UCSD-AML1 (cell line): Measurements from ENCODE around the gene LSM10.

Experiments
- DNase-seq: peaks from one replicate; lab custom pipeline; 2025; ENCODE audit not compliant: unreplicated experiment; lab: John Stamatoyannopoulos, UW

Gene LSM10

GRCh38 chr1:36385410-36386264 is 12.1 kb downstream of the LSM10 start, which contains the start of gene STK40:
Gene STK40 (minus strand): TSS chr1:36385924. CDS start chr1:36361332, 24,592 bp downstream.
- peak; percentile 97 for DNase-seq

GRCh38 chr1:36384542-36385409 is 12.9 kb downstream of the LSM10 start:
- peak; percentile 70 for DNase-seq

DNA sequence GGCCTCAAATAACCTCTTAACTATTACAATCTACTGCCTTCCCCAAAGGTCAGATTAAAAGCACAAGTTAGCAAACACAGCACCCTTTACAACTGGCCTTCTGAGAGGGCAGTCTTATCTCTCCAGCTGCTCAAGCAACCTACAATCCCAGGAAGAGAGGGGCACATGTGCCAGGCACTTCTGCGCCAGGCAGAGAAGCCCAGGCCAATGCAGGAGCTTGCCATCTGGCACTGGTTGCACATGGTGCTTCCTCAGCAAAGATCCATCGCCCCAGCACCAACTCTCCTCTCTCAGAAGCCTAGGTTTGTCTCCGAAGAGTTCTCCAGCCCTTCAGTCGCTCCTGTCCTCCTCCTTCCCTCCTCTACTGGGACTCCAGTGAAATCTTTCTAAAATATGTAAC is 14.5 kb downstream of the LSM10 start:
- DNase-seq = no peak

- DNase-seq = no peak
These were observed 15.0 kb downstream of the LSM10 start for GRCh38 chr1:36382669-36383068.

DNA sequence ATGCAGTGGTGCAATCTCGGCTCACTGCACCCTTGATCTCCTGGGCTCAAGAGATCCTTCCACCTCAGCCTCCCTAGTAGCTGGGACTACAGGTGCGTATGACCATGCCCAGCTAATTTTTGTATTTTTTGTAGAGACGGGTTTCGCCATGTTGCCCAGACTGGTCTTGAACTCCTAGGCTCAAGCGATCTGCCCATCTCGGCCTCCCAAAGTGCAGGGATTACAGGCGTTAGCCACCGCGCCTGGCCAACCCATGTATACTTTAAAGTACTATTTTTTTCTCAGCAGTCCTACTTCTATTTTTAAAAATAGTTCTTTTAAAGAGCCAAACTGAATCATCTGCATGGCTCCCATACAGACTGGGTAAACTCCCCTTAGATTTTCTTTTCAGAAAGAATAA is 15.5 kb downstream of the LSM10 start:
- no peak for DNase-seq

GRCh38 chr1:36381405-36381804 is 16.3 kb downstream of the LSM10 start:
- no peak for DNase-seq

GRCh38 chr1:36380782-36381181 is 16.9 kb downstream of the LSM10 start:
- no peak for DNase-seq

GRCh38 chr1:36380143-36380619 is 17.5 kb downstream of the LSM10 start:
- no peak for DNase-seq

DNA sequence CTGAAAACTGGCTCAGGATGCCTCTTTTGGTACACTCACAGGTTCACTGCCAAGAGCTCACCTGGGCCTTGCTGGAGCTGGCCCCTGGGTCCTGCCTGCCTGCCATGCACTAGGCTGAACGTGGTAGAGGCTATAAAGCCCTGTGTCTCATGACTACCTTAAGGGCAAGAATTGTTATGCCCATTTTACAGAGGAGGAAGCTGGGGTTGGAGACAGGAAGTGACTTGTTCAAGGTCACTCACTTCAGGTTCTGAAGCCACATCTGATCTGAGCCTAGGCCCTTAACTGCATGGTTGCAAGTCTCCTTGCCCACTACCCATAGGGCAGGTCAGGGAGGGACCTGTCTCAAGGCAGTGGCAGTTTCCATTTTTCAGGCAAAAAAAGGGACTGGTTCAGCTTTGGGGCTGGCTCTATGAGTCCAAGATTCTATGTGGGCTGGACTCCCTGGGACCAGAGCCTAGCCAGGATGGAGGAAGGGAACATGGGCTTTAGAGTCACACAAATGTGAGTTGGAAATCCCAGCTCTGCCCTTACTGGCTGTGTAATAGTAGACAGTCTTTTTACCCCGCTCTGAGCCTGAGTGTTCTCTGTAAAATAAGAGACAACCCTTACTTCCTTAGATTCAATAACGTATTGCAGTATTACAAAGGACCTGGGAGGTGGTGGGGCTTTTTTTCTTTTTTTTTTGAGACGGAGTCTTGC is 19.8 kb downstream of the LSM10 start:
- no peak for DNase-seq

DNA sequence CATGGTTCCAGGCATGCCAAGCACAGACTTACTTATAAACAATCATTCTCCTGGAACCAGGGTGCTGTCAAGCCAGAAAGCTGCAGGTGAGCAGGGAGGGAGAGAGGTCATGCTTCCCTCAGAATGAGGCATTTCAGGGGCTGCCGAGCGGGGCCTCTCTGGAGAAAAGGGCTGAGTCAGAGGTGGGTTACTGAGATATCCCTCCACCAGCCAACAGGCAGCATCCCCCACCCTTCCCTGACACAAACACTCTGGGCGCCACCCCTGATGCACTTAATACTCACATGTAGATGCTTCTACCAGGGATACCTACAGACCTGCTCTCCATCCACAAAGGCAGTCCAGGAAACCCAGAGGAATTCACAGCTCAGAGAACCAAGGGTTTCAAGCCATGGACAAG is 25.1 kb downstream of the LSM10 start:
- DNase-seq = no peak

DNA sequence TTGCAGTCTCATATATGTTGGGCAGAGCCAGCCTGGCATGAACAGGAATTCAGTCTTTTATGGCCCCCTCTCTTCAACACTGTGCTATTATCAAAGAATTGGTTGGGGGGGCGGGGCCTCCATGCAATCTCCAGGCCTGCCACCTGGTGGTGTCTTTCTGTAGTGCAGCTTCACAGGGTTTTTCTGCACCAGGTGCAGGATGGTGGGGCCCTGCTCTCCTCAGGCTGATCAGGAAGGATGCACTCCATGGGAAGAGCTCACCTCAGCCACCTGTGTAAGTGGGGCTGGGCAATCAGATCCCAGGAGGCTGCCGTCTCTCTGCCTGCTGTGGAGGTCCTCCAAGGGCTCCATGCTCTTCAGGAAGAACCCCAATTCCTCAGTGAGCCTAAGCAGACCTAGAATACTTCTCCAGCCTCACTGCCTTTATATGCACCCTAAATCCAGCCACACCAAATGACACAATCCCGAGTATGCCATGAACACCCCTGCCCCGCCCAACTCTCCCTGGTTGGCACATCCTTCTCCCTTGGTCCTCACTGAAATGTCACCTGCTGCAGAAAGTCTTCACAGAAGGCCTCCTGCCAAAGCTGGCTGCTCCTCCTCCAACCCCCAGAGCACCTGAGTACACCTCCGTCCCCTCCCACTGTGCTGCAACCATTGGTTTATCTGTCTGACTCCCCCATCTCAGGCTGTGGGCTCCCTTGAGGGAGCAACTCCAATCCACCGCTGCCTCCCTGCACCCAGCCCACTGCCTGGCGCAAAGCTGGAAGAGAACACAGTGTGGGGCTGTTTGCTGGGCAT is 28.4 kb downstream of the LSM10 start:
- peak; percentile 71 for DNase-seq

- no peak for DNase-seq
These were observed 29.9 kb downstream of the LSM10 start for GRCh38 chr1:36367798-36368197.

DNA sequence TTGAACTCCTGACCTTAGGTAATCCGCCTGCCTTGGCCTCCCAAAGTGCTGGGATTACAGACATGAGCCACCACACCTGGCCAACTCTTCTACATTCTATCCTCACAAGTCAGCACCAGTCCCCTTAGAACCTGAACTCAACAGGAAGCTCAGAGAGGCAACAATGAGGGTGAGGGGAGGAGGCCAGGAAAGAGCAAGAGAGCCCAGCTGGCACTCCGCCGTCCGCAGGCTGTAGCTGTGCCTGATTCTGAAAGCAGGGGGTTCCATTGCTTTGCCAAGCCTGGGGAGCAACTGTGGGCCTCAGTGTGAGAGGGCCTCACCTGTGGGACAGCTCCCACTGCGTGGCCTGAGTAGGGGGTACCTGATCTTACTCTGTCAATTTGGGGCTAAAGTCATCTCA is 30.6 kb downstream of the LSM10 start:
- DNase-seq = no peak

DNA sequence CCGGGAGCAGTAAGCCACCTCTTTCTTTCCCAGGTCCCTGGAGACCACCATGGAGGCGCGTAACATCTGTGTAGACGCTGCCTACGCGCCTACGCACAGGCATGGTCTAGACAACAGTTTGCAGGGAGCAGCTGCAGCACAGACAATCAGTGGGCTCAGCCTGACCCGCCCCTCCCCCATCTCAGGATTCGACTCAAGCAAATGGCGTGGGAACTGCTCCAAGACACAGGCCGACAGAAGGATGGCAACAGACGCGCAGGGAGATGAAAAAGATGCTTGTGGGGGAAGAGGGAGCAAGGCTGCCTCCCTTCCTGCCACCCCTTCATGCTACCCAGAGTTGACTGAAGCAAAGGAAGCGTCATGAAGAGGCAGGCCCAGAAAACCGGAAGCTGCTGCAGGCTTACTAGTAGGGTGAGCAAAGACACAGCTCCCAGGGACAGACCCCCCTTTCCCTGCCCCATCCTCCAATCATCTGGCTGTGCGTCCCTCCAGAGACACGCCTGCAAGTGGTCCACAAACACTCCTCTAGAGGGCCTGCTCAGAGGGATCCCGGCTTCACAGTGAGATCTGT is 31.5 kb downstream of the LSM10 start:
- peak; percentile 55 for DNase-seq

- no peak for DNase-seq
These were observed 32.3 kb downstream of the LSM10 start for GRCh38 chr1:36365381-36365780.

GRCh38 chr1:36359911-36360550 is 37.7 kb downstream of the LSM10 start:
- no peak for DNase-seq

- DNase-seq = no peak
These were observed 38.3 kb downstream of the LSM10 start for GRCh38 chr1:36359383-36359782.

DNA sequence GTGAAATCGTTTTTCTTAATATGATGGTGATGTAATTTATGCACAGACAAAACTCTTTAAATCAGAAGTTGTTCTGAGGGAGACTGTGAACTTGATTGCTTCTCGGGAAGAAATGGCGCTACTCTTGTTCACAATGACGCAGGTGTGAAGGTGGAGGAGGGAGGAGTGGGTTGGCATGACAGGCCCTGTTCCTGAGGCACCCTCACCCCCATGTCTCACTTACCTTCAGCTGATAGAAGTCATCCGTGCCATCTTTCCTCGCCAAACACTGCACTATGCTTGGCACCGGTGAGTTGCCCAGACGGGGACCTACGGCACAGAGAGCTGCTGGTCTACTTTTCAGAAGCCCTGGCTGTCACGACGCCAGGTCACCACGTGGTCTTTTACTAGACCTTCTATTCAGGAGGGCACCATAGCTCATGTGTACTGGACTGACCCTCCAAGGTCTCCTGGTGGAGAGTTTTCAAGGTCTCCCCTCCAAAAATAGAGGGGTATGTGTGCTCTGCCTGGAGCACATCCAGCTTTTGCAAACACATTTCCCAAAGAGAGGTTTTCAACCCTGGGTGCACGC is 39.1 kb downstream of the LSM10 start:
- no peak for DNase-seq

DNA sequence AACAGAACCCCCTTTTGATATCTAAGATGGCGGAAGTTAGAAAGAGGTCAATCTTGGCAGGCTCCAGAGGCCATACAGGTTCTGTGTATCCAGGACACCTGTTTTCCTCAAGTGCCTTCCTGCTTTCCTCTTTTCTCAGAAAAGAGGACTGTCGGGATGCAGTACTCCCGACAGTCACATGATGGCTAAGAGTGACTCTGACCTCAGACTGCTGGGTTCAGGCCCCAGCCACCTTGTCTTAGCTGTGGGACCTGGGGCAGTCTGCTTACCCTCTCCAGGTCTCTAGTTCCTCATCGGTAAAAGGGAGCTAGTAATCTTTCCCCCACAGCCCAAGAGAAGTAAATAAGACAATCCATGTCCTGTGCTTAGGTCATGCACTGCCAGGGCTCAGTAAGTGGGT is 41.9 kb downstream of the LSM10 start:
- no peak for DNase-seq
